Activated CD8-positive, alpha-beta memory T cell treated with anti-CD3 and anti-CD28 coated beads for 4 hours (primary cell): Measurements from ENCODE around the gene PAPSS2.
"Not testable (repeated sequence)": the region's sequence is repeated elsewhere in the genome, so short reads cannot be mapped to it uniquely, and the experiment has no call there.

Experiments
- DNase-seq, 2 donors: peaks; one replicate each; pipeline ENCODE4 v3.0.0-alpha.2; 2020; ENCODE audit warnings: low read depth in 2 of 2

The PAPSS2 gene

DNA sequence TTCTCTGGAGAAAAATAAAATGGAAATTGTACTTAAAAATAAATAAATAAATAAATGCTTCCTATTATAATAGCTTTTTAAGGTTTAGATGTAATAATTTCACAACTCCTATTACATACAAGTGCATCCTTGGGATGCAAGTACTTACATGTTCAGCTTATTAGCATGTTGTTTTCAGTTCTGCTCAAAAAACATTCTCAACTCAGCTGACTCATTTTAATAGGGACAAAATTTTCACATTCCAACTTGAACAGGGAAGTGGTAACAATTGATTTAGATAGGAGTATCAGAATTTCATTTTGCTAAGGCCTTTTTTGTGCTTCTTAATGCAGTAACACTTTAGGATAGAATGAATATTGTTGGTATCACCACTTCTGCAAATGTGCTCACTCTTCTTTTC, 16.7 kb upstream of the PAPSS2 start:
- no peak for DNase-seq

DNA sequence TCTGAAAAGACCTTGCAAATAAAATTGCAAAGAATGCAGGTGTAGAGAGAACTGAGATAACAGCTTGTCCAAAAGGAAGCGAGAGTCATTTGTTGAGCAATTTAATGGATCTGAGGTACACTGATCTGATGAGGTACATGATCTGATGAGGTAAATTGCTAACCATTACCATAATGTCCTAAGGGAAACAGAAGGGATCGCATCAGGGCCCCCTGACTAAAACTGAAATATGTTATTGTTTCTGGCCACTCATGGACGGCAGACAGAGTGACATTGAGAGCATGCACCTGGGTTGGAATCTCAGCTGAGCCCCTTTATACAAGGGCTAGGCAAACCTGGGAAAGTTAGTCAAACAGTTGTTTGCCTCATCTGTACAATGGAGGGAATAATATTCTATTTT, 15.8 kb upstream of the PAPSS2 start:
- DNase-seq, result no peak

DNA sequence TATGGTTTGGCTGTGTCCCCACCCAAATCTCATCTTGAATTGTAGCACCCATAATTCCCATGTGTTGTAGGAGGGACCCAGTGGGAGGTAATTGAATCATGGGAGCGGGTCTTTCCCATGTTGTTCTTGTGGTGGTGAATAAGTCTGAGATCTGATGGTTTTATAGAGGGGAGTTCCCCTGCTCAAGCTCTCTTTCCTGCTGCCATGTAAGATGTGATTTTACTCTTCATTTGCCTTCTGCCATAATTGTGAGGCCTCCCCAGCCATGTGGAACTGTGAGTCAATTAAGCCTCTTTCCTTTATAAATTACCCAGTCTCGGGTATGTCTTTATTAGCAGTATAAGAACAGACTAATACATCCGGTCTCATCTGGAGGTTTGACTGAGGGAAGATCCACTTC, 15.2 kb upstream of the PAPSS2 start:
- DNase-seq, result not testable (repeated sequence)

DNA sequence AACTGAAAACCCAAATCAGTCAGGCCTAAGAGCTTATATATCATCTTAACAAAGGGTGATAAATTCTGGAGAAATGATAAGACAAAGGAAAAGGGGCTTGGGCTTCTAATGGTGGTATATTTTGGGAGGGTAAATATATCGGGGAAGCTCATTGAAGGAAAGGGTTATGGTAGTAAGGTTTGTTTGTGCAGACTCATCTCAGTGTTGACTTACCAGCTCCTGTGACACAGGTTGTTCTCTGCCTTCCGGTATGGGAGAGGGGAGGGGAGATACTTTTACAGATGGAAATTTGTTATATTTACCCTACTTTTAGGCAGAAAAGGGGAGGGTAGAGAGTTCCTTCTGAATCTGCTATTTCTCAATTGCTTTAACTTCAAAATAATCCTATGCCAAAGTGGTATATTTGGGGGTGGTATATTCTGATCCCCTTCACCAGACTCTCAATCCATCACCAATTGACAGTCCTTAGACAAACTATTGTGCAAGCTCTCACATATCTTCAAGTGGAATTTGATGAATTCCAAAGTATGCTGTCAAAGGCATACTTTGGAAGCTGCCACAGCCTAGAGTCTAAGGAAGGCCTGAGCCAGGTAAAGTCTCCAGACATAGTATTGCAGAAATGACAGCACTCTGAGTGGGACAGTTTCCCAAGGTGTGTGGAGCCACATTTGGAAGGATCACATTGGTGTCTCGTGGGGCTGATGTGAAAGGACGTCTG, 13.3 kb upstream of the PAPSS2 start:
- no peak for DNase-seq

DNA sequence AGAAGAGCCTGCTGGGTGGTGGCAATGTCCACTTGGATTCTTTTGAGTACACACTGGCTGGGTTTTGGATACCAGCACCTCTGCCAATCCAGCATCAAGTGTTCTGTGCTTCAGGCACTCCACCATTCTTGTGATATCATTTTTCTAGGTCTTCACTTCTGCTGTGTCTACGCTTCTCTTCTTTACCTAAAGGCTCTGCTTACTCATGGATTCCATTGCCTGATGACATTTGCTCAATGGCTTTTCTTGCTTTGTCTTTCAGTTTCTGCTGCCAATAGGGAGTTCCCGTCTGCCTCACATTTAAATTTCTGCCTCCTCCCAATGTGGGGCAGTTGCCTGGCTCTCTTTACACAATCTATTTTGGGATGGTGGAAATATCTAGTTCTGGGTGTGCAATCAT, 12.7 kb upstream of the PAPSS2 start:
- DNase-seq, result no peak

DNA sequence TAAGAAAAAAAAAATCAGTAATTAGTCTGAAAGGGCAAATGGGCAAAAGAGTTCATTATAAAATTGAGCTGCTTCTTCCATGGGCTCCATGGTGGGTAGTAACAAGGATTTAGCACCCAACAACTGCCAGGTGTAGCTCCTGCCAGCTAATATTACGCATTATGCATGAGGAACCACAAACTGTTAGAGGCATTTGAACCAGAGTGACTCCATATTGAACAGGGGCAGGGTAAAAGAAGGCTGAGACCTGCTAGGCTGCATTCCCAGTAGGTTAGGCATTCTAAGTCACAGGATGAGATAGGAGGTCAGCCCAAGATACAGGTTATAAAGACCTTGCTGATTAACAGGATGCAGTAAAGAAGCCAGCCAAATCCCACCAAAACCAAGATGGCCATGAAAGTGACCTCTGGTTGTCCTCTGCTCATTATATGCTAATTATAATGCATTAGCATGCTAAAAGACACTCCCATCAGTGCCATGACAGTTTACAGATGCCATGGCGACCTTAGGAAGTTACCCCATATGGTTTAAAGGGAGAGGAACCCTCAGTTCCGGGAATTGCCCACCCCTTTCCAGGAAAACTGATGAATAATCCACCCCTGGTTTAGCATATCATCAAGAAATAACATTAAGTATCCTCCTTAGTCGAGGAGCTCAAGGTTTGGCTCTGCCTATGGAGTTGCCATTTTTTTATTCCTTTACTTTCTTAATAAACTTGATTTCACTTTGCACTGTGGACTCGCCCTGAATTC, 8.7 kb upstream of the PAPSS2 start:
- DNase-seq, result no peak

DNA sequence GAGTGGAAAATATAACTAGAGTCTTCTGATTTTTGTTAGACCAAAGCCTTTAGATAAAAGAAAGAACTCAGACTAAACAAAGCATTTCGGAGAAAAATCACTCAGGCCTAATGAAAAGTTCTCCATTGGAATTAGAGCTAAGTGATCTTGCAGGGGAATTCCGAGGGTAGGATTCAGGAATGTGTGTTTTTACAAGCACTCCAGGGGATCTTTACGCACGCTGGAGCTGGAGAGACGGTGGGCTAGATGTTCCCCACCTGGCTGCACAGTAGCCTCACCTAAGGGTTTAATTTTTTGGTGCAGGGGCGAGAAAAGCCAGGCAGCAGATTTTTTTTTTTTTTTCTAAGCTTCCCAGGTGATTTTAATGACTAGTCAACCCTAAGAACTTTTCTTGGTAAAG, 7.9 kb upstream of the PAPSS2 start:
- DNase-seq, result no peak

DNA sequence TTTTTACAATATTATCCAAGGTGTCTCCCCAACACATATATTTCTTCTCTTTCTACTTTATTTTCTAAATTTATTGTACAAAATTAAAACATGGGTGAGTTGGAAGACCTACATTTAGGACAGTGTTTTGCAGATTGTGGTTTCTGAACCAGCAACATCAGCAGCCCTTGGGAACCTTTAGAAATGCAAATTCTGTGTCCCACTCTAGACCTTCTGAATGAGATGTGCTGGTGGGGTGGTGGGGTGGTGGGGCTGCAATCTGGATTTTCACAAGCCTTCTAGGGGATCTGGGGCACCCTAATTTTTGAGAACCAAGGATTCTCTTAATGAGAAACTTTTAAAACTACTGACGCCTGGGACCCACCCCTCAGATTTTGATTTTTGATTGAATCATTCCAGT, 7.4 kb upstream of the PAPSS2 start:
- DNase-seq, result no peak

DNA sequence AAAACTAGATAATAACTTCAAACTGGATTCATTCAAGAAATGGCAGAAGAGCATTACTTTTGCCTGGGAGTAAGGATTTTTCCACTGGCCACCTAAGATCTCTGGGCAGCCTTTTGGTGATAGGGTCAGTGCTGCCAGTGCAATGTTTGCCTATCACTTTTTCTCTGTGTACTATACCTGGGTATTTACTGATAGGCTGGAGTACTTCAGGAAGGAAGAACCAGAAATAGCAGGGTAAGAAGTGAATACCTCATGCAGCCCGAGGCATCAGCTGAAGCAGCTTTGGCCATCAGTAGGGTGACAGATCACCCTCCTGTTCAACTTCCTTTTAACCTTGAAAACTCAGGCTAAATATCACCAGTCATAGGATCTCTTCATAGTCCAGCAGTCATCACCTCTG, 5.5 kb upstream of the PAPSS2 start:
- DNase-seq, result no peak

DNA sequence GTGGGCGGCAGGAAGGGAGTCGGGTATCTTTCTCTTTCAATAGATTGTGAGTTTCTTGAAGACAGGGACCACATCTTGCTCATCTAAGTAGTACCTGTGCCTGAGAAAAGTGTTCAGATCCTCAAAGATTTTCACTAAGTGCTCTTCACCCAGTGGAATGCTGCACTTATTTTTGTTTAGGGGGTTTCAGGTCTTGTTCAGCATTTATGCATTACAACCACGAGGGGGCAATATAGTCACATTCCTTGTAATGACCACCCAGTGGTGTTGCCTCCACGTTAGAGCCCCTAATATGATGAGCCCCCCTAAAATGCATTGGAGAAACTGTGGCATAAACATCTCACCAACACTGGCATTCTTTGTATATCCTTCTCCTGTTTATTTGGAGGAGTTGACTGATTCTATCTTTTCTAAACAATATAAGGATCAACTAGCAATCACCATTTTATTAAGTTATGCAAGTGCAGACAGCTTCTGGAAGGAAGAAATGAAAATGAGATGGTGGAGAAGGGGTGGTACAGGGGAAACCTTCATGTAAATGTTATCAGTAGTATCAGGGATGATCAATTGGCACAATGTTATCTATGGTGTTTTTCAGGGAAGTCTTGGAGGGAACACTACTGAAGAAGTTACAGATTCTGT, 3.1 kb upstream of the PAPSS2 start:
- no peak for DNase-seq

DNA sequence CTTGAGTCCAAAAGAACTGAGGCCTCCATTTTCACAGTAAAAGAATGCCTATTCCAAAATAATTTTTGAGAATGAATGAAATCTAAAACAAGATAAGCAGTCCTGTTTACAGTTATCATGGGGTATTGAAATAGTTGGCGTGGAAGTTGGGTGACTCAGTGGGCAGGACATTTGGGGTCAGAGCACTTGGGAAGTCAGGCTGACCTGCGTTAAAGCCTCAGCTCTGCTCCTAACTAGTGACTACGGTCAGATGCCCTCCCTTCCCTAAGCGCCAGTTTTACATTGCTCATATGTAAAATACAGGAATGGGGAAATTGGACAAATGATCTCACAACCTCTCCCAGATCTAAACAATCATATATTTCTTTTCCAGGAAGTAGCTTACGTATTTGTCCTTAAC, 2.3 kb upstream of the PAPSS2 start:
- no peak for DNase-seq

DNA sequence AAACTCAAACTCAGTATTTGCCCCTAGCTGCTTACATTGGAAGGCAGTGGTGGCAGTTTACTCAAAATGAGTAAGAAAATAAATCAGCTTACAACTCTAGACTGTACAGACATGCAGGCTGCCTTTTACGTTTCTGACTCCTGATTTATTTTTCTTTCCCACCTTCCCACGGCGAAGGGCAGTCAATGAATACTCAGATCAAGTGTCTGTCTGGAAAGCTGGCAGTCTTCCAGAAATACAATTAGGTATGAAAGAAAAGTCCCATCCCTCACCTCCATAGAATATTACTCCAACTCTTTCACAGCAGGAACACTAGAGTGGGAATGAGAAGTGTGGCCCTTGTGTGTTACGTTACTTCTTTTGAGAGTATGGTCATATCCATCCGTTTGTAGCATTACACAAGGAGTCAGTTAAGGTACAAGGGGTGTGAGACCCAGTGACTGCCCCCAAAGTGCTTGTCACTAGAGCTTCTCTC, 1.3 kb upstream of the PAPSS2 start:
- DNase-seq, result no peak

DNA sequence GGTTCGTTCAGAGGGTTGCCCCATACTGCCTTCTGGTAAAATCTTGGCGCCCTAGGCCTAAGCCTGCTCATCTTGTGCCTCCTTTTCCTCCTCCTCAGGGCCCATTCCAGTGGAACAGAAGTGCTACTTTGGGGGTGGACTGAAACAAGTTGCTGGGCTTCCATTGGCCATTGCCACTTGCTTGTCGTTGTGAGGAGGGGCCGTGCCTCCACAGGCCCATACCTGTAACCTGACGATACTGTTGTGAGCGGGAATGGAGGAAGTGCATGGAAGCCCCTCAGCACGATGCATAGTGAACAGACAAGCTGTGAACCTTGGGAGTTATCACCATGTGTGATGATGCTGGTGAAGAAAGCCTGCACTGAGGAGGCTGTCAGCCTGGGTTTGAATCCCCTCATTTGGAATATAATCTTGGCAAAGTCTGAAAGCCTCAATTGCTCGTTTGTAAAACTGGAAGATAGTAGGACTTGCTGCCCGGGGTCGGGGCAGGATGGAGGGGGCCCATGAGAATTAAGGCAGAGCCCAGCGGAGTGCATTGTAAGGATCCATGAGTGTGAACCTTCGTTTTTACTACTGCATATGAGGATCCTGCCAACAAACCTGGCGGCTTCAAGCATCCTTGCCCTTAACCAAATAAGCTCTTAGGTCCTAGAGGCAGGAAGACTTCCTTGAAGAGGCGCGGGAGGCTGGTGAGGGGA, 671 bp upstream of the PAPSS2 start:
- no peak for DNase-seq

DNA sequence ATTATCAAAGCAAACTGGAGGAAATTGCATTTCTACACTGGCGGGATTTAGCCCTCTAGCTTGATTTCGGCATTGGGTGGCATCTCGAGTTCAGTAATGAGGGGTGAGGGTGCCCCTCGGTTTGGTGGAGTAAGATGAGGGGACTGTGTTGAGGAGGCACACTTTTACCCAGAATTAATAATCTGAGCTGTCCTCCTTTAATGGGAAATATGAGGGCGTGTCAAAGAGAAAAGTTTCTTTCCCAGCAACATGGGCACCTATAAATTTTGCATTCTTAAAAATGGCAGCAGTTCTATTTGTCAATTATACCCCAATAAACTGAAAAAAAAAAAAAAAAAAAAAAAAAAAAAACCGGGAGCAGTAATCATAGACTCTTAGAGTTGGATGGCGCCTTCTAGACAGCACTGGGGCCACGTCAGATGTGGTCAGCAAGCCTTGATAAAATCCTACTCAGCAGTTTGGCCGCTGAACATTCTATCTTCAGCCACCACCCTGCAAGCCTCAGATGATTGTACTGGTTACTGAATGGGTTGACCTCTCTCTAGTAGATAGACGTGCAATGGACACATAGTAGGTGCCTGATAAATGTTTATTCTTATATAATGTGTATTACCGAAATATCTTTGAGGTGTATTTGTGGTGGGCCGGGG, 931 bp downstream of the PAPSS2 start:
- no peak for DNase-seq

DNA sequence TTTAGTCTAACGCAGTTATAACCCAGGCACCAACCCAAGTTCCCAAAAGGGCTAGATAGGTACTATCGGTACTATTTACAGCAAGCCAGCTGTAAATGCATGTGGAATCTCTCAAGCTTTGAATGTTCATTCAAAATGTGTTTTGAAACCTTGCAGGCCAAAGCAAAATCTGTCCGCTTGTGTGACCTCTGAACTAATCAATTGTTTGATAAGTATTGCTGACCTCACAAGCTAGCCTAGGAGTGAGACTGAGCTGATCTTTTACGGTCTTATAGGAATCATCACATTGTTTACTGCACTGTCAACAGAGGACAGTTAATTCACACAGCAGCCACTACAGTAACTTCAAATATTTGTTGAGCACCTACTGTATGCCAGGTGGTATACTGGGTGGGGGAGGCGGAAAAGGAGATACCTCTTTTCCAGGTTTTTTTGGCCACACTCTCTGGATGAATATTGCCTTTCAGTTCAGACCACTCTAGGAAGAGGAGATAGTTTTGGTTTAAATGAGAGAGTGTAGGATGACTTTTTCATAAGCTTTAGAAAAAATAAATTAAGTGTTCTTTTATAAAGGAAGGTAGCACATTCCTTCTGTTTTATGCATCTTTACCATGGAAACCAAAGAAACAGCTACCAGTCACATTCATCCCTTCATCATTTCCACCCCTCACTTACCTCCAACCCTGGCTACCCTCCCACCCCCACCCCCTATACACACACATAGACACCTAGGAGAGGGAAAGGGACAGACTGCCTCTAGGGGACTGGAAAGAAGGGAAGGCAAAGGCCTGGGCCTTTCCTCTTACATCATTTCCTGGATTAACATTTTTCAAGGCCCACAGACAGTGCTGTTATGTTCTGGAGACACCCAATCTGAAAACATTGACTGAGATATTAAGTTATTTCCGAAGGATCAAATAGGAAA, 2.4 kb downstream of the PAPSS2 start:
- DNase-seq, result no peak

DNA sequence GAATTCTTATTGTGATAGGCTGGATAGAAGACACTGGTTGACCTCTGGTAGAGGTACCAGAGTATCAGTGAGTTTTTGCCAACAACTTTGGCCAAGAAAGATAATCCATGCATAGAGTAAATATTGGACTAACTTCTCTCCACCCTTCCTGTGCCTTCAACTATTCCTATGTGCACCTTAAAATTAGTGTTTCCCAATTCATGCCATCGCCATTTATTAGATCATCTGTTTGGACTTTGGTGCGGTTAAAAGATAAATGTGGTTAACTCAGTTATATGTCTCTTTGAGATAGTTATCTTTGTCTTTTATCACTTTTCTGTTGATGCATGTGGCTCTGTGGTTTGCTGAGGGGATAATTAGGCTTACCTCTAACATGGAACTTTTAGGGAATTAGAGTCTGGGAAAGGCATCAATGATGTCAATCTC, 4.6 kb downstream of the PAPSS2 start:
- DNase-seq, result no peak

DNA sequence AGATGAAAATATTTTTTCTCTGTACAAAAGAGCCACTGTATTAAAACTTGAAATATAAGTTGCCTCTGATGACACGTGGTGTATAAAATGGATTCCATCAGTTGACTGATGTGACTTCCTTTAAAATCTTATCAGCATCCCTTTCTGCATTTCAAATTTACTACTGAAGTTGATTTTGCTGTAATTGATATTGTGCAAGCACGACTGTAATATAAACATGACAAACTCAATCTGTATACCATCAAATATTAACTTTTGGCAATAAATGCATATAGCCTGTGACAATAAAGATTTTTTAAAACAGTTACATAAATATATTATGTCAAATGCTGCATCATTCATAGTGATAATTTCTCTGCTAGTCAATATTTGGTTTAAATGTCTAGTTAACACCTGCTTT, 7.8 kb downstream of the PAPSS2 start:
- no peak for DNase-seq

DNA sequence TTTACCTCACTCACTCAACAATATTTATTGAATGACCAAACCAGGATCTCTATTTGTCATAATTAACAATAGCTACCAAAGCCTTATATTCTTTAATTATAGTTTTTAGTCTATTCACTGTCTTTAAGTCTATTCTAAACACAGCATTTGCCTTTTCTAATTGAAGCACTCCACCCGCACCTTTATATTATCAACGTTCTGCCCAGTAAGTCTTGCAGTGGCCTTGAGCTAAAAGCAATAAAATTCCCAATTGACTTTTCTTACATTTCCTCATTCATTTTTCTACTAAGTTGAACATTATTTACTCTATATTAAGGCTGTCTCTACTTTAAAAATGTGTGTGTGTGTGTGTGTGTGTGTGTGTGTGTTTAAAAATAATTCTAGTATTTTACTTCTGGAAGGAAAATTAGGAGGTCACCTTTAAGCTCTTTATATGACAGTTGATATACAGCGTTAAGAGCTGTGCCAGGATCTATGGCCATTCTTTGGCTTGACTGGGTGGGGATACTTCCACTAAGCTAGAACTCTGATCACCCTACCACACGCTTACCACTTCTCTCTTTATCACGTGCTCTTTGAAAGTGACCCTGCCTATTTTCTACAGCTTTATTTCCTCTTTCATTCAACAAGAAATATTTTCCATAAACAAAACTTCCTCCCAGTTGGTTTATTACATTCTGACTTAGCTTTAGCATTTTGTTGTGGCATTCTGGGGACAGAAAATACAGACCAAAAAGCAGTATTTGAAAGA, 8.8 kb downstream of the PAPSS2 start:
- DNase-seq, result no peak

DNA sequence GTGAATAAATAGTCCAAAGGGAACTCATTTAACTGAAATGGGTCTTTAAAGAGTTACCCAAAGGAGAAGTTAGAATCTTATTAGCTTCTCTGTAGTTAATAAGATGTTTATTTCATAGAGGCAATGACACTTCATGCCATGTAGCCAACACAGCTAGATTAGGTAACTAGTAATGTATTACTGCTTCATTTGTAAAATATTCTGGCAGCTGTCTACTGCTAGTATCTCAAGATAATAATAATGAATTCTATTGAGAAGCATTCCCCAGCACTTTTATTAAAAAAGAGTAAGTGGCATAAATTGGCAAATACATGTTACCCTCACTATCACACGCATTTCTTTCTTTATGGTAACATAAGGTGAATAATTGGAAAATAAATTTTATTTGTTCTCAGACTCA, 10.1 kb downstream of the PAPSS2 start:
- DNase-seq, result no peak

DNA sequence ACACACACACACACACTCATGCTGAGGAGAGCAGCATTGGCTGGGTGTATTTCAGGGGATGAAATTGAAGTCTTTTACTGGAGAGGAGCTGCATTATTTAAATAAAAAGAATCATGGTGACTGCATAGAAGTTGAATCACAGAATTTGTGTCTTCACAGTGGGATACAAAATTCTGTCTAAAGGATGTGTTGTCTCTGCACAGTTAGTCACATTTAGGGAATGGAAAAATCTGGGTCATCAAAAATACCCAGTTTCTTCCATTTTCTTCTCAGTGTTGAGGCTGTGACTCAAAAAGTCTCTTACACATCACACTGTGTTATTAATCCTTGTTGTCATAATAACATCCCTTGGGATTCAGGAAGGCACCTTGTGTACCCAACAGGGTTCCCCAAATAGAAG, 10.9 kb downstream of the PAPSS2 start:
- no peak for DNase-seq
